ENCODE data around the gene PPP6R2.

Gene PPP6R2

GRCh38 chr22:50483977-50484853 lies 141.1 kb downstream of the PPP6R2 start:
- no peak for DNase-seq (ENCODE audit: low spot score)

- DNase-seq (ENCODE audit: low spot score): no peak
These were observed 142.3 kb downstream of the PPP6R2 start for GRCh38 chr22:50485221-50486131.

- DNase-seq (ENCODE audit: low spot score): no peak
These were observed 143.6 kb downstream of the PPP6R2 start, which contains the start of gene MIOX for GRCh38 chr22:50486561-50487289. TSS of gene MIOX (plus strand) at chr22:50486859. CDS start at chr22:50486898, 39 bp downstream.

GRCh38 chr22:50487290-50488005 lies 144.3 kb downstream of the PPP6R2 start:
- DNase-seq (ENCODE audit: low spot score): no peak

GRCh38 chr22:50488006-50488677 lies 145.0 kb downstream of the PPP6R2 start:
- DNase-seq (ENCODE audit: low spot score): no peak

- DNase-seq (ENCODE audit: low spot score): no peak
These were observed 145.8 kb downstream of the PPP6R2 start for GRCh38 chr22:50488886-50489285.

- no peak for DNase-seq (ENCODE audit: low spot score)
These were observed 146.5 kb downstream of the PPP6R2 start for GRCh38 chr22:50489363-50490243.

- no peak for DNase-seq (ENCODE audit: low spot score)
These were observed 147.6 kb downstream of the PPP6R2 start for GRCh38 chr22:50490531-50491308.

All from SK-N-DZ (cell line).